HG02798 (cell line): ENCODE results near the gene PCGF3.
"Not testable (repeated sequence)": the region's sequence is repeated elsewhere in the genome, so short reads cannot be mapped to it uniquely, and the experiment has no call there.

Experiments used
- ATAC-seq: cut with Tn5 transposase; IDR thresholded peaks from one replicate; pipeline ENCODE4 v1.9.1; 2021; ENCODE audit warnings: mild to moderate bottlenecking; ENCODE audit not compliant: unreplicated experiment, poor library complexity

Gene PCGF3

DNA sequence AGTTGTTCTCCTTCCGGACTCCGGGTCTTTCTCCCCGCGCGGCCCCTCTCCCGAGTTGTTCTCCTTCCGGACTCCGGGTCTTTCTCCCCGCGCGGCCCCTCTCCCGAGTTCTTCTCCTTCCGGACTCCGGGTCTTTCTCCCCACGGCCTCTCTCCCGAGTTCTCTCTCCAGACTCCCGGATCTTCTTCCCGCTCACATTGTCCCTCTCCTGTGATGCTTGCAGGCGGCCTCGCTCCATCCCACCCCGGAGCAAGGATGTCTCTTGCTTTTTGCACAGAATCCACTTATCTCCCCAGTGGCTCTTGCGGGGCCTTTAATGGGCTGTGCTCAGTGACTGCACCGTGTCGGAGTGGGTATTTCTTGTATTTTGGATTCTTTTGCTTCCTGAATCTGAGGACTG lies 54.2 kb downstream of the PCGF3 start:
- not testable (repeated sequence) for ATAC-seq

DNA sequence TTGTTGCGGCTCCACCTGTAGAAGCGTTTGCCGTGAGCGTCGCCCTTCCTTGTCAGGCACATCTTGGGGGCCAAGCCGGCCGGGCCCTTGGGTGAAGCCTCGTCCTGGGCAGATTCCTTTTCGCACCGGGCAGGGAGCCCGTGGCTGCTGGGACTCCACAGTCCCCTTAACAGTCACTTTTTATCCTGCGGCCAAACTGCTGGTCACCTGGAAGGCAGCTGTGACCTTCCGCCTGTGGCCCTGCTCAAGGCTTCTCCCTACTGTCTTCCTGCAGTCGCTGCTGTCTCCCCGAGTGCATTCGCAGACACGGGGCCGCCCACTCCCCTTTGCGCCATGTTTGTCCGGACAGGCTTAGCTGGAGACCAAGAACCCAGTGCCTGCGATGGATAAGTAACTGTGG lies 55.0 kb downstream of the PCGF3 start:
- no peak for ATAC-seq

DNA sequence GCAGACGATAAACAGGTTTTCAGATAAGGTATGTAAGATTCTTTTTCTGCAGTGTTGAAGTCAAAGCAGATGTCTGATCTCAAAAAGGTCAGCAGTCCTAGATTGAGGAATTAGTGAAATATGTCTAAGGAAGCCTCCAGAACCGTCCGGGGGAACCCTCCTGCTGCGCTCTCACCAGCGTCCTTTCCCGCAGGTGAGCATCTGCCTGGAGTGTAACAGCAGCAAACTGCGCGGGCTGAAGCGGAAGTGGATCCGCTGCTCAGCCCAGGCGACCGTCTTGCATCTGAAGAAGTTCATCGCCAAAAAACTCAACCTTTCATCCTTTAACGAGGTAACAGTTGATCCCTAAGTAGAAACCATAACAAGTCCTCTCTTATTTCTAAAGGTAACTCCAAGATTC lies 55.5 kb downstream of the PCGF3 start:
- ATAC-seq: no peak

DNA sequence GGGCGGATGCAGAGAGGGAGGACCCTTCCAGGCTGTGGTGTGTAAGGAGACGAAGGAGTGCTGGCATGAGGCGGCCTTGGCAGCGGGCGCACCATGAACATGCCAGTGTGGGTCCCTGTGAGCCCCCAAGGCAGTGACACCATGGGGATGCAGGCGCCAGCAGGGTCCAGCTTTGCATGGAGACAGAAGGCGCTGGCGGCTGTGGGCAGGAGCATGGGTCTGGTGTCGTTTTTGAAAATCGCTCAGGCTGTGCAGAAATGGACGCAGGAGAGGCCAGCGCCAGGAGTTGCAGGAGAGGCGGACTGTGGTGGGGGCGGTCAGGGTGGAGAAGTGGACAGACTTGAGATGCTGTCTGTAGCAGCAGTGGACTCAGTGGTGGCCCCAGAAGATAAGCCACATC lies 56.1 kb downstream of the PCGF3 start:
- no peak for ATAC-seq

DNA sequence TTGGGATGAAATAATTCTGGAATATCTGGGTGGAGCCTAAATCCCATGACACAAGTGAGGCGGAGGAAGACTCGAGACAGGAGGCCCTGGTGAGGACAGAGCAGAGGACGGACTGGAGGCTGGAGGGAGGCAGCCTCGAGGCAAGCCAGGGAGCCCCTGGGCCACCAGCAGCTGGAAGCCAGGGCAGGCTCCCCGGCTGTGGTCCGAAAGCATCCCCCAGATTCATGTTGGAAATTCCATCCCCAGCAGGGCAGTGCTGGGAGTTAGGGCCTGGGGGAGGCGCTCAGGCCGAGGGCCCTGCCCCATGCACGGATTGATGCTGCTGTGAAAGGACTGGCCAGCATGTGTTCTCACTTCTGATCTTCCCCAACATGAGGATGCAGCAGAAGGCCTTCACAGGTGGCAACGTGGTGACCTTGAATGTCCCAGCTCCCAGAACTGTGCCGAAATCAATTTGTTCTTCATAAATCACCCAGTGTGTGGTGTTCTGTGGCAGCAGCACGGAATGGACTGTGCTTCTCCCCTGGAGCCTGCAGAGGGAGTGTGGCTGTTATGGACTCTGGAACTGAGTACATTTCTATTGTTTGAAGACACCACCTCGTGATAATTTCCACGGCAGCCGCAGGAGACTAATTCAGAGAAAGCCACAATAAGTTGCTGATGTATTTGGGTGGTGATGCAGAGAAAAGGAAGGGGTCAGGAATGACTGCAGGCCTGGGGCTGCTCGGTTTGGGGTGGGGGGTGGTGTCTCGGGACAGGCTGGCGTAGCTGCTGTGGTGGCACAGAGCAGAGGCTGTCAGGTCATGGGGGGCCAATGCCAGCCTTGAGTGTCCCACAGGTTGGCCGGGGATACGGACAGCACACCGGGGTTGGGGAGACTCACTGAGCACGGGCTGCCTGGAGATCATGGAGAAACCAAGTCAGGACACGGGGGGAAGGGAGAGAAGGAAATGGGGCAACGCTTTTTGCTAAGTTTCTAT lies 56.9 kb downstream of the PCGF3 start:
- ATAC-seq: no peak

DNA sequence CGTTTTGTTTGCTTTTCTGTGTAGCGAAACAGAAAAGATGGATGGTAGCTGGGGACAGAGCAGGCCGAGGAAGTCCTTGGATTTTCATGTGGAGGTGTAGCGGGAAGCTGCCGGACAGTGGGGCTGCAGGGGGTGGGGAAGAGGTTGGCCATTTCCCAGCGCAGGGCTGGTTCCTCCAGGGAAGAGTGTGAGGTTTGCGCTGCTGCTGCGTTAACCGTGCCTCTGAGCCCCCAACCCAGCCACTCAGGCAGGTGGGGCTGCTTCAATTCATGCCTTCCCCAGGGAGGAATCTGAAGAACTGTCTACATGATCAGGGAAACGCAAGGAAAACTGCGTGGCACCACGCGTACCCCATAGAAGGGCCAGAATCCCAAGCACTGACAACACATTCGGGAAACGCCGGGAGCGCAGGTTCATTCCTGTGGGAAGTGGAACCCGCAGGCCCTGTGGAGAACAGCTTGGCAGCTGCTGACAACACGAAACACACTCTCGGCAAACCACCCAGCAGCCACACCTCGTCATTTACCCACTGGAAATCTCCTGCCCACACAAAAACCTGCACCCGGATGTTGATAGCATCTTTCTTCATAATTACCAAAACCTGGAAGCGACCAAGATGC lies 57.7 kb downstream of the PCGF3 start:
- no peak for ATAC-seq

DNA sequence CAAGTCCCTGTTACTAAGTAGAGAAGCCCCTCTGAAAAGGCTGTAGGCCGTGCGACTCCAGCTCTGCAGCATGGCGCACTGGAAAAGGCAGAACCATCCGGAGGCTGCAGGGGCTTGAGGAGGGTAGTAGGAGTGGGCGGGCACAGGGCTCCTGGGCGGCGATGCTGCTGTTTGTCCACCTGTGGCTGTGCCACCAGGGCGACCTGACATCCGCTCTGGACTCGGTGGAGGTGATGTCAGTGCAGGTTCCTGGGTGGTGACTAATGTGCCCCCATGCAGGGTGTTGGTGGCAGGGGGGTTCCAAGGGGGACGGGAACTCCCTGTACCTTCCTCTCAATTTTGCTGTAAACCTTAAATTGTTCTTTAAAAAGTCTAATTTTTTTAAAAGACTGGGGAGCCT lies 58.3 kb downstream of the PCGF3 start:
- no peak for ATAC-seq

DNA sequence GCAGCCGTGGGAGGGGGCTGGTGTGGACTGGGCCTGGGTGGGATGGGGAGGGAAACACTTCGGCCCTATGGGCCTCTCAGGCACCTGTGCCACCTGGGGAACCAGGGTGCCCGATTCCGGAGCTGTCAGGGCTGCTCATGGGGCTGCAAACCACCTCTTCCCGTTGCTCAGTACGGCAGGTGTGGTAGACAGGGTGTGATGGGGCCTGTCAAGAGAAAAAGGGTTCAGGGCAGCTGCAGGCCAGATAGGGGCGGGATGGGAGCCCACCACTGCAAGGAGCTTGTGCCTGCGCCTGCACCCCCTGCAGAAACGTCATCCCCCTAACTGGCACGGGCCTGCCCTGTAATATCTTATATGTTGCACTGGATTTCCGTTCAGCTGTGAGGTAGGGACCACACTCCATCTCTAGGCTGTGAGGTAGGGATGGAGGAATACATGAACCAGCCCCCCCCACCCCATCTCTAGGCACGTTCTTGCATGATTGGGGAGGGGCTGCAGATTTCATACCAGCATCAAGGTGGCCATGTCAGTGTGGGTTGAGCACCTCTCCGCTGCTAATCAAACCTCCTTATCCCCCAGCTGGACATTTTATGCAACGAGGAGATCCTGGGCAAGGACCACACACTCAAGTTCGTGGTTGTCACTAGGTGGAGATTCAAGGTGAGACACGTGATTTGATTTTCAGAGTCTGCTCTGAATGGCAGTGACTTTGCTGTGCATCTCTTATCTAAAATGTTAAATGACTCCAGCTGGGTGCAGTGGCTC lies 59.0 kb downstream of the PCGF3 start:
- no peak for ATAC-seq

DNA sequence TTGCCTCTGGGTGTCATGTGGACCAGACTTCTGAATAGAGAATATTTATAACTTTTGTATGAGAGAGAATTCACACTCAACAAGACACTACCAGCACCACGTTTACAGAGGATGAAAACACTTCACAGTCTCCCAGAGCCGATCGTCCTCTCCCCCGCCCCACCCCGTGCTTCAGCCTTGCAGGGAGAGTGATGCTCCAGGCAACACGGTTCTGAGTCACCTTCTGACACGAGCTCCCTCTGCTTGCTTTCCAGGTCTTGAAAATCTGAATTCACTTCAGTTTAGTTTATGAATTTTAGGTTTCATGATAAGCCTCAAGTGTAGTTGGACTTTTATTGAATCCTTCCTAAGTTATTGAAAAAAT lies 60.5 kb downstream of the PCGF3 start:
- no peak for ATAC-seq

DNA sequence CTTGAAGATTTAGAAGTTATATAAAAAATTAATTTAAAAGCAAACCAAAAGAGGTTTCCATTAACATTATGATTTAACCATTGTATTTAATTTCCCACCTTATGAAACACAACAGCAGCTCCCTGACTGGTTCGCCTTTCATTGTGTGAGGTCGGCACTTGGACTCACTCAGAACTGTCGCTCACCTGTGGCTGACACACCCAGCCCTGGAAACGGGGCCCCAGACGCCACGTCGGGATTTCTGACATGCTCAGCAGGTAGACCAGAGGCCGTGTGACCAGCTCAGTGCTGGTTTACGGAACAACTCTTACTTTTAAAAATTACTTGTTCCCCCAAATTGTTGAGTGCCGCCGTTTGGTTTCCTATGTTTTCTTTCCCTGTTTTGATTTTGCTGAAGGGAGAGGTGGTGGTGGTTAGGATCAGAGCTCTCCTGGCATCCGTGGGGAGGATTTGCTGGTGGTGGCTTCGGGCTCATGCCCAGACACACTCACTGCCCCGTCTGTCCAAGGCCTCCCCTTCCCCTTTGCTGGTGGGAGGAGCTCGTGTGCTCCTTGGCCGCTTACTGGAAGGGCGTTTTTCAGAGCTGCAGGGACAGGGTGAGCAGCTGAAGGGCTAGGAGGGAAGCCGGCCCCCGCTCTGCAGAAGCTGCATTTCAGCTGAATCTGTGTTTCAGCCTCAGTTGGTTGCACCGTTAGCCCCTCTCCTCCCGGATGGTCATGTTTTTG lies 61.1 kb downstream of the PCGF3 start:
- ATAC-seq: no peak

DNA sequence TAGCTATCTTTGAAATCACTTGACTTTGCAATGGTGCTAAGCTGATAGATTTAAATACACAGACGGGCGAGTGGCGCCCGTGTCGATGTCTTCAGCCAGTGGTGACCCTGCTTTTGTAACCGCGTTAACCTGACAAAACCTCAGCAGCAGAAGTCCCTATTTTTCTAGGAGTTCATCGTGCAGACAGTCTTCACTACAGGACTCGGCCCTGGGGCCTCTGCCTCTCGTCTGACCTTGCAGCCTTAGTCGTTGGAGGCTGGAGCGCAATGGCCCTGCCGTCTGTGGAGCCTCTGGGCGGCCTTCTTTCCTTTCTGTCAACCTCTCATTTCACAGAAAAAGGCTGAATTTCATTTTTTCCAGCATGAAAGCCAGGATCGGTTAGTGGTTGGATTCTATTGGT lies 62.4 kb downstream of the PCGF3 start:
- no peak for ATAC-seq

DNA sequence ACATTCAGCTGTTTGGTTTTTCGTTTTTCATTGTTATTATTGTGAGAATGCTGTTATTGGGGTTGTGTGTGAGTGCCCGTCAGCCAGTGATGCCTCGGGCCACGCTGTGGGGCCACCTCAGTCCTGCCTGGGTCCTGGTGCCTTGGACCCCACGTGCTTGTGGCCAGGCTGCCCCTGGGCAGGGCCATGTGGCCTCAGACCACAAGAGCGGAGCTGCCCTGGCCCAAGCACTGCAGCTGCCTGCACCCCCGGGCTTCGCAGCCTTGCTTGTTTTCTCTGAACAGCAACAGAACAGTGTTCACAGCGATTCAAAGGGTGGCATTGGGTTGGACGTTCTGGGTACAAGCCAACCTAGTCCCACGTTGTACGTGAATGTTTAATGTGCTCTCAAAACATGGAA lies 63.4 kb downstream of the PCGF3 start:
- ATAC-seq: no peak

DNA sequence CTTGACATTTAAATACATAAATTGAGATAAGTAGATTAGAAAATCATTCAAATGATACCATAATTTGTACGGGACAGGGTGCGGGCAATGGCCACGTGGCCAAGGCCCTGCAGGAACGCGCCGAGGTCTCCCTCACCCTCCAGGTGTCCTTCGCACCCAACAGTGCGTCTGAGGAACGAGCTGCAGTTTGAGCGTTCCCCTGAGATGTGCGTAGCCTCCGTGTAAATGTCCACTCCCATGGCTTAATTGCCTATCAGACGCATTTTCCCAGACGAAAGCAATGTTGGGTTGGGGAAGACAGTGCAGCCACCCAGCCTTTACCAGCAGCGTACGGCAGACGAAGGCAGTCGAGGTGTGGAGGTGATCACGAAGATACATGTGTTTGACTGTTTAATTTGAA lies 63.9 kb downstream of the PCGF3 start:
- no peak for ATAC-seq

DNA sequence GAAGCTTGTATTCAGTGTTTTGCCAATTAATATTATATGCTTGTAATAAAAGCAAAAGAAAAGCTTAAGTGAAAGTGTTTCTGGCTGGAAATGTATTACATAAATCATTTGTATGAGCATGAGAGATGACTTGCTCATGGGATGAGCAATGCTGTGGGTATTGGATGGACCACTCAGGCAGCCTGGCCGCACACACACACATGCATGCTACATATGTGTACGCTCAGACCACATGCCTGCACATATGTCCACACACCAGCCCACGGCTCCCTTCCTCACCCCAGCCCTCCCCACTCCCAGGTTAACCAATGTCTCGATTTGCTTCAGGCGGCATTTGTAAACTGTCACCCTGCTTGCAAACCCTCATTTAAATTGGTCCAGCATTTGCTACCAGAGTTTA lies 64.4 kb downstream of the PCGF3 start:
- ATAC-seq: no peak

DNA sequence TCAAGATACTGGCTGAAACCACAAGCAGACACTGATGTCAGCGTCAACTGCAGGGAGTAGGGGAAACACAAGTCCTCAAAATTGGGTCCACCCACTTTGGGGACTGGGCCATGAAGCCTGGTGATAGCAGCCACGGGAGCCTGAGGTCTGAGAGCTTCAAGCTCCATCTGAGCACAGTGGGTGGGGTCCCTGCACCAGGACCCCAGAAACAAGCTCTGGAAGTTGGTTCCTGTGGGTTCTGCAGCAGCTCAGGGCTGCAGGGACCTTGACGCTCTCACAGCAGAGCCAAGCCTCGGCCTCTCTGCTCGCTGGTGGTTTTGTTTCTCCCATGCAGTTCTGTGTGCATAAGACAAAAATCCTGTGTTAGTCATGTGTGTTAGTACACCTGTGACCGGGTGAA lies 65.8 kb downstream of the PCGF3 start:
- ATAC-seq: no peak

DNA sequence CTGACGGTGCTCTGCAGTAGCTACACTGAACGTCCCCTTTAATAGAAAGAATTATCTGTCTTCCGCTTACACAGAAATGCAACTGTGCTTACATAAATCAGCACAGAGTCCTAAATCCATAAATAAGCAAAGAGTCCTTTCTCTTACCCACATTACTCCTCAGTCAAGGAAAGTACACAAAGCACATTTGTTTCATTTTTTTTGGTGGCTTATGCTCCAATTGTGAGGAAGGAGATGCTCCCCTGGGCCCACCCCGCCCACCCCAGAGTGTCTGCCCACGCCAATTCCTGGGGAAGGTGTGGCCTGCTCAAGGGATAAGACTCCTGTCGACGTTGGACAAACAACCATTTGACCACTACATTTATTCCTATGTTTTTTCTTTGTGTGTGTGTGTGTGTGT lies 66.5 kb downstream of the PCGF3 start:
- ATAC-seq: no peak

DNA sequence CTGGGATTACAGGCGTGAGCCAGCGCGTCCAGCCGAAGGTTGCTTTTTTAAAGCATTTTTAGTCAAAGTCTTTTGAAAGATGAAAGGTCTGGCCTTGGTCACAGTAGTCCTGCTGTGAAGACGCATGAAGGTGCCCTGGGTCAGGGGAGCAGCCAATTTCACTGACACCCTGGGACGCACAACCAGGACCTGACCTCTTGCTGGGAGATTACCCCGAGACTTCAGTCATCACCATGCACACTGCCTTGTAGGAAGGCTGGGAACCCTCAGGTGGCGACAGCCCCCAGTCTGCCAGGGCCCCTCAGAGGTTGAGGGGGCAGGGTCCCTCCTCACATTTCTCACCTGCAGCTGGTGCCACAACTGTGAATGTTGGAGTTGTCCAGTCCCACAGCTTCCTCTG lies 67.1 kb downstream of the PCGF3 start:
- ATAC-seq: no peak

DNA sequence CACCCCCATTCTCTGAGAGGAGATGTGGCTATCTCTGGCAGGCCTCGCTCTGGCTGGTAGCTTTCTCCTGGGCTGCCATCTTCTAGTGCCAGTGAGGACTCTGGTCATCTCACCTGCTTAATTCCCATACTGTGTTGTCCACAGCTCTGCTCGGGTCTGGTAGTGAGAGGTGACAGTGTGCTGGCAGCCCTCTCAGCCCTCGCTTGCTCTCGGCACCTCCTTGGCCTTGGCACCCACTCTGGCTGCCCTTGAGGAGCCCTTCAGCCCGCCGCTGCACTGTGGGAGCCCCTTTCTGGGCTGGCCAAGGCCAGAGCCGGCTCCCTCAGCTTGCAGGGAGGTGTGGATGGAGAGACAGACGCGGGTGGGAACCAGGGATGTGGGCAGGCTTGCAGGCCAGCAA lies 67.6 kb downstream of the PCGF3 start:
- ATAC-seq: no peak

DNA sequence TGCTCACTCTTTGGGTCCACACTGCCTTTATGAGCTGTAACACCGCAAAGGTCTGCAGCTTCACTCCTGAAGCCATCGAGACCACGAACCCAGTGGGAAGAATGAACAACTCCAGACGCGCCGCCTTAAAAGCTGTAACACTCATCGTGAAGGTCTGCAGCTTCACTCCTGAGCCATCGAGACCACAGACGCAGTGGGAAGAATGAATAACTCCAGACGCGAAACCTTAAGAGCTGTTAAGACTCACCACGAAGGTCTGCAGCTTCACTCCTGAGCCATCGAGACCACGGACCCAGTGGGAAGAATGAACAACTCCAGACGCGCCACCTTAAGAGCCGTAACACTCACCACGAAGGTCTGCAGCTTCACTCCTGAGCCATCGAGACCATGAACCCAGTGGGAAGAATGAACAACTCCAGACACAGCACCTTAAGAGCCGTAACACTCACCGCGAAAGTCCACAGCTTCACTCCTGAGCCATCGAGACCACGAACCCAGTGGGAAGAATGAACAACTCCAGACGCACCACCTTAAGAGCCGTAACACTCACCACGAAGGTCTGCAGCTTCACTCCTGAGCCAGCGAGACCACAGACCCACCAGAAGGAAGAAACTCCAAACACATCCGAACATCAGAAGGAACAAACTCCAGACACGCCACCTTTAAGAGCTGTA lies 68.9 kb downstream of the PCGF3 start:
- not testable (repeated sequence) for ATAC-seq

DNA sequence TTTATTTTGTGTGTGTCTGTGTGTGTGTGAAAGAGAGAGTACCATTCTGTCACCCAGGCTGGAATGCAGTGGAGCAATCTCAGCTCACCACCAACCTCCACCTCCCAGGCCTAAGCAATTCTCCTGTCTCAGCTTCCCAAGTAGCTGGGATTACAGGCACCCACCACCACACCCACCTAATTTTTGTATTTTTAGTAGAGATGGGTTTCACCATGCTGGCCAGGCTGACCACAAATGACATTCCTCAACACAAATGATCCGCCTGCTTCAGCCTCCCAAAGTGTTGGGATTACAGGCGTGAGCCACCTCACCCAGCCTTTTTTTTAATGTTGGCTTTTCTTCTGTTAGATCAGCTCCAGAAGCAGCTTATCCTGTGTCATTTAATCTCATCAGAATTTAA lies 69.9 kb downstream of the PCGF3 start:
- ATAC-seq: not testable (repeated sequence)
